ENCODE results near the gene GCM1.

GRCh38 chr6:53165293-53165692 is 16.7 kb upstream of the GCM1 start:
- TF ChIP-seq CTCF (IDR thresholded peaks at IDR 0.05; ENCODE audit: low read depth, low read length, poor library complexity, severe bottlenecking), result no peak
- TF ChIP-seq EZH2phosphoT487 (IDR thresholded peaks at IDR 0.05; ENCODE audit: borderline replicate concordance, low read length), result no peak
